ENCODE results near the gene DUSP8.

- TF ChIP-seq POLR2AphosphoS5 (IDR thresholded peaks at IDR 0.05; ENCODE audit: borderline replicate concordance, low read depth, low read length) = no peak
- TF ChIP-seq EZH2 (IDR thresholded peaks at IDR 0.05) = no peak
These were observed 28.3 kb downstream of the DUSP8 start for GRCh38 chr11:1543606-1544263.
